Activated CD8-positive, alpha-beta memory T cell treated with anti-CD3 and anti-CD28 coated beads, Interleukin-2, amount 50 U/mL, for 4 hours (primary cell): ENCODE measurements around the gene PYGB.
"Not testable (repeated sequence)": the region's sequence is repeated elsewhere in the genome, so short reads cannot be mapped to it uniquely, and the experiment has no call there.

Experiments used
- DNase-seq: peaks from one replicate; pipeline ENCODE4 v3.0.0-alpha.2; 2020

Gene PYGB

GRCh38 chr20:25316506-25317190 lies 68.8 kb downstream of the PYGB start:
- DNase-seq: peak; percentile 4

- DNase-seq: peak; percentile 3
Measured at GRCh38 chr20:25317351-25318075, 69.6 kb downstream of the PYGB start.

- DNase-seq: no peak
Measured at GRCh38 chr20:25318471-25319240, 70.8 kb downstream of the PYGB start.

GRCh38 chr20:25319241-25320034 lies 71.6 kb downstream of the PYGB start:
- no peak for DNase-seq

- no peak for DNase-seq
Measured at GRCh38 chr20:25320035-25320800, 72.3 kb downstream of the PYGB start.

- DNase-seq: no peak
Measured at GRCh38 chr20:25321262-25321831, 73.5 kb downstream of the PYGB start.

- no peak for DNase-seq
Measured at GRCh38 chr20:25321991-25322390, 74.1 kb downstream of the PYGB start.

DNA sequence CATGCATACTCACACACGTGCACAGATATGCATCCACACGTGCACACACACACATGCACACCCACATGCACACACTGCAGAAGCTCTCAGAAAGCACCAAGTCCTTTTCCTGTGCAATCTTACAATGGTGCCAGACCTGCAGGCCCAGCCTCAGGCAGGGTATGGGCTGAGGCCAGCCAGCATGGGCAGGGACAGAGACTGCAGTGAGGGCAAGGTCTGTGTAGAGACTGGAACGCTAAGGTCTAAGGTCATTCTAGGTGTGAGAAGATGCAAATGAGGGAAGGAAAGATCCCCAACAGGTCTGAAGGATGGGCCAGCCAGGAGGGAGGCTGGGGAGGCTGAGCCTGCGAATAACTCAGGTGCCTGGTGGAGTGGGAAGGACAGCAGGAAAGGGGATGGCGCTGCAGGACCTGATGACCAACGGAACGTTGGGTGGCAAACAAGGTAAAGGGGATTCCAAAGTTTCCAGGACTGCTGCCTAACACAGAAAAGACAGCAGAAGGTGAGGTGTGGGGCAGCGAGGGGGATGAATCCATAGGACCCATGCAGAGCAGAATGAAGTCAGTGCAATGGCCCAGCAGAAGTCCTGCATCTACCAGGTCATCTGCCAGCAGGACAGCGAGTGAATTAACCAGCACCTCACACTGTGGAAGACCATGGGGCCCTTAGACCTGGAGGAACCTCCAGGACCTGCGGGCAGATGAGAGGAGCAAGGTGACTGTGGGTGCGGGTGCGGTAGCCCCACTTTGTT lies 75.8 kb downstream of the PYGB start:
- DNase-seq: no peak

GRCh38 chr20:25324412-25324811 lies 76.5 kb downstream of the PYGB start:
- DNase-seq: no peak

- DNase-seq: no peak
Measured at GRCh38 chr20:25325073-25325472, 77.2 kb downstream of the PYGB start.

DNA sequence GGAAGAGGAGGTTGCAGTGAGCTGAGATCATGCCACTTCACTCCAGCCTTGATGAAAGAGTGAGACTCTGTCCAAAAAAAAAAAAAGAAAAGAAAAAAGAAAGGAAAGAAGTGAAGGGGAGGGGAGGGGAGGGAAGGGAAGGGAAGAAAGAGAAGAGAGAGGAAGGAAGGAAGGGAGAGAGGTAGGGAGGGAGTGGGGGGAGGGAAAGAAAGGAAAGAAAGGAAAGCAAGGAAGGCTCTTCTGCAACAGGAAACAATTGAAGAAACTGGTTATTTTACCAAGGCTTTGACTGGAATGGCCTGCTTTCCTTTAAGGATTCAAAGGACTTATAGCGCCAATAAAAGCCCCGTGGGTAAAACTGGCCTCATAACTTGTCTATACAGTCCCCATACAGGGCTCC lies 78.1 kb downstream of the PYGB start:
- no peak for DNase-seq

GRCh38 chr20:25327521-25328235 lies 79.8 kb downstream of the PYGB start:
- no peak for DNase-seq

GRCh38 chr20:25328954-25329498 lies 81.1 kb downstream of the PYGB start:
- DNase-seq: no peak

DNA sequence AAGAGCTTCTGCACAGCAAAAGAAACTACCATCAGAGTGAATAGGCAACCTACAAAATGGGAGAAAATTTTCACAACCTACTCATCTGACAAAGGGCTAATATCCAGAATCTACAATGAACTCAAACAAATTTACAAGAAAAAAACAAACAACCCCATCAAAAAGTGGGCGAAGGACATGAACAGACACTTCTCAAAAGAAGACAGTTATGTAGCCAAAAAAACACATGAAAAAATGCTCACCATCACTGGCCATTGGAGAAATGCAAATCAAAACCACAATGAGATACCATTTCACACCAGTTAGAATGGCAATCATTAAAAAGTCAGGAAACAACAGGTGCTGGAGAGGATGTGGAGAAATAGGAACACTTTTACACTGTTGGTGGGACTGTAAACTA lies 87.1 kb downstream of the PYGB start:
- not testable (repeated sequence) for DNase-seq

DNA sequence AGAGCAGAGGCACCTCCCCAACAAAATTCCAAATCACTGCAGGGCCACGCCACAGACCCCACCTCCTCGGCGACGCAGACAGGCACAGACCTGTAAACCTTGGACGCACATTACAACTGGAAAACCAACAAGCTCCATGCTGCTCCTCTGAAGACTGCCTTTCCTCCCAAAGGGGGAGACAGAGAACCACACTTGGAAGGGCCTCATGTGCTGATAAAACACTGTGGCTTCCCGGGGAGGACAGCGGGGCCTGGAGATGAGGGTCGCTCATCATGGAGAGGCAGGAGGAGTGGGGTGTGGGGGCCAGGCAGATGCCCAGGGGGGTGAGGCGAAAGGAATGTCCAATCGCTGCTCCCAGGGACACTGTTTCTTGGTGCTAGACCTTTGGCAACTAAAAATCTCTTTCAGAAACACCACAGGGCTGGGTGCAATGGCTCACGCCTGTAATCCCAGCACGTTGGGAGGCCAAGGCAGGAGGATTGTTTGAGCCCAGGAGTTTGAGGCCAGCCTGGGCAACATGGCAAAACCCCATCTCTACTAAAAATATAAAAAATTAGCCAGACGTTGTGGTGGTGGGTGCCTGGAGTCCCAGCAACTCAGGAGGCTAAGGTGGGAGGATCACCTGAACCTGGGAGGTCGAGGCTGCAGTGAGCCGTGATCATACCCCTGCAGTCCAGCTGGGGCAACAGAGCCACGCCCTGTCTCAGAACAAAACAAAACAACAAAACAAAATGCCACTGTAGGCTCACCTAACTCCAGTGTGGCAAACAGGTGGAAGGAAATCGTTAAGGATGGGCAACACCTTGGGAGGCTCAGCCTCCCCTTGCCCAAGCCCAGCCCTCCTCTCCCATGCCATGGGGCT lies 88.9 kb downstream of the PYGB start:
- DNase-seq: no peak

- DNase-seq: no peak
Measured at GRCh38 chr20:25338112-25339023, 90.5 kb downstream of the PYGB start.

DNA sequence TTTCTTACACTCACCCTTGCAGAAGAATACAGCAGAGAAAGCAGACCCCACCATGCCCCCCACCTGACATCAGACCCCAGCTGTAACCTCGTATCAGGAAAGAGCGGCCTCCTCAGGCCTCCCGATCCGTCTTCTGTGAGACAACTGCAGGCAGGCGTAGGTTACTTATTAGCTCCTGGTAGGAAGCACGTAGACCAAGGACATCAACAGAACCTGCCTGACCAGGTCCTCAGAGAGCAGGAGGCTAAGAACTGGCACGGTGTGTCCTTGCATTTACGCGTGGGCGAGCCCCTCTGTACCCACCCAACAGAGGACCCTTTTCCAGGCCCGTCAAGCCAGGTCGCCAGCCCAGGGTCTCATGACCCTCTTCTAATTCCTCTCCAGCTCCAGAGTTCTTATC lies 91.7 kb downstream of the PYGB start:
- DNase-seq: no peak

- no peak for DNase-seq
Measured at GRCh38 chr20:25340380-25340779, 92.5 kb downstream of the PYGB start.
